Stomach (tissue), 9 donors: Measurements from ENCODE around the gene ACTMAP. TPM values are rescaled to one million over a fixed set of nuclear protein-coding genes. Genes with fewer than 3 reads are reported as not detected.
A peak's percentile ranks its signal among the peaks of the same experiment; 100 is the strongest.

ENCODE experiments used
- DNase-seq, 2 donors: peaks; one replicate each; pipeline versions ENCODE4 v3.0.0 to v3.0.0-alpha.2; 2013 to 2019
- H3K27ac ChIP-seq, 5 donors: fragments of 200-600 bp in 4 of 5; sonication (generic) in 4 of 5; one replicate each; pipeline ENCODE4 v1.5.1; 2013 to 2019; ENCODE audit warnings: mild to moderate bottlenecking in 1 of 5, moderate library complexity in 1 of 5
- H3K27me3 ChIP-seq, 3 donors: fragments of 200-600 bp; sonication (generic); one replicate each; pipeline ENCODE4 v1.5.1; 2017 to 2019; ENCODE audit warnings: mixed run types in 1 of 3
- H3K36me3 ChIP-seq, 4 donors: fragments of 200-600 bp; sonication (generic); 1 replicate in 3 of 4; 2 replicates in 1 of 4; pipeline ENCODE4 v1.5.1; 2016 to 2019
- H3K4me1 ChIP-seq, 4 donors: fragments of 200-600 bp; sonication (generic); one replicate each; pipeline ENCODE4 v1.5.1; 2016 to 2019
- H3K4me3 ChIP-seq, 4 donors: fragments of 200-600 bp; sonication (generic) in 3 of 4; one replicate each; pipeline ENCODE4 v1.5.1; 2016 to 2019; ENCODE audit warnings: mild to moderate bottlenecking in 1 of 4
- H3K9me3 ChIP-seq, 4 donors: fragments of 200-600 bp; sonication (generic); one replicate each; pipeline ENCODE4 v1.5.1; 2016 to 2019
- EP300 ChIP-seq: sonication (generic); formaldehyde crosslinking; IDR thresholded peaks from one replicate; pipeline ENCODE4 v1.6.1; 2017; ENCODE audit warnings: antibody characterized with exemption
- POLR2A ChIP-seq, 4 donors: fragments of 450-650 bp; IDR thresholded peaks; one replicate each; pipeline ENCODE4 v1.6.1; 2016; ENCODE audit warnings: antibody characterized with exemption in 4 of 4, control low read depth in 2 of 4, mild to moderate bottlenecking in 1 of 4, moderate library complexity in 1 of 4
- POLR2AphosphoS5 ChIP-seq, 3 donors: sonication (generic); formaldehyde crosslinking; IDR thresholded peaks; one replicate each; pipeline ENCODE4 v1.6.1; 2016; ENCODE audit warnings: antibody characterized with exemption in 3 of 3
- WGBS, 5 donors: extraction: QIAGEN DNeasy Blood & Tissue Kit in 3 of 5; methylation state at CpG; one replicate each; pipeline versions ENCODE4 v1.1.5 to v1.1.7; 2013 to 2018; 5-methylcytosine and 5-hydroxymethylcytosine counted together
- intact Hi-C: fragments of 100-400 bp; cut with DNase I; formaldehyde crosslinking; loops from one replicate; pipeline ENCODE4 v1.15.1; 2023; ENCODE audit warnings: low total_unique reads
- polyA plus RNA-seq, 3 donors: library from polyadenylated mRNA; stranded (reverse); fragments of 200-250 nt; gene quantifications; one replicate each; pipeline ENCODE4 v1.2.3, GENCODE V29; 2013
- total RNA-seq, 5 donors: library from RNA; depleted of rRNA; stranded (reverse); fragments of >200 nt; gene quantifications; one replicate each; pipeline versions ENCODE4 v1.1.0 to v1.2.3, GENCODE V29; 2014 to 2016
- TF ChIP-seq, protein P1 (sequence below), 7 experiments: fragments of 450-650 bp in 4 of 7; fragments of 200-600 bp in 3 of 7; sonication (generic) in 3 of 7; IDR thresholded peaks; one replicate each; pipeline ENCODE4 v1.5.1; 2016 to 2019; ENCODE audit warnings: antibody characterized with exemption in 7 of 7, control low read depth in 2 of 7, mild to moderate bottlenecking in 1 of 7
- donor health status: healthy with polysubstance abuse.
- donor health status: Bipolar disorder and iron deficiency.
- donor health status: healthy.

The ACTMAP gene
- total and polyA plus RNA-seq, 8 donors, result 0.73 to 24.6 (median 8.2) TPM

DNA sequence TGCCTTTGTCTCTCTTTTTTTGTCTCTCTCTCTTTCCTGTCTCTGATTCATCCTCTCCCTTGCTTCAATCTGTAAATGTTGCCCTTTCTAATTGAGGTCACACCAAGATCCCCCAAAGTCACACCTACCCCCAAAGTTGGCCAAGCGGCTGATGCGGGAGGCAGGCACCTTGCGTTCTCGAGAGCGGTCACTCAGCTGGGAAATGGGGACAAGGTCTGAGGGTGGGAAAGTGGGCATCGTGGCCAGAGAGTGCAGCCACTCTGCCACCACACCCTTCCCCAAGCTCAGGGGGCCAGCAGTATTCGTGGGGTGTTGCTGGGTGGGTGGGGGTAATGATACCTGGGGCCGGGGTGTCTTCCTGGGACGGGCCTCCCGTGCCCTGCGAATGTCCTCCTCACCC, 36.3 kb downstream of the ACTMAP start:
- TF ChIP-seq POLR2AphosphoS5 (IDR thresholded peaks at IDR 0.05), result no peak
- TF ChIP-seq, protein P1, sequence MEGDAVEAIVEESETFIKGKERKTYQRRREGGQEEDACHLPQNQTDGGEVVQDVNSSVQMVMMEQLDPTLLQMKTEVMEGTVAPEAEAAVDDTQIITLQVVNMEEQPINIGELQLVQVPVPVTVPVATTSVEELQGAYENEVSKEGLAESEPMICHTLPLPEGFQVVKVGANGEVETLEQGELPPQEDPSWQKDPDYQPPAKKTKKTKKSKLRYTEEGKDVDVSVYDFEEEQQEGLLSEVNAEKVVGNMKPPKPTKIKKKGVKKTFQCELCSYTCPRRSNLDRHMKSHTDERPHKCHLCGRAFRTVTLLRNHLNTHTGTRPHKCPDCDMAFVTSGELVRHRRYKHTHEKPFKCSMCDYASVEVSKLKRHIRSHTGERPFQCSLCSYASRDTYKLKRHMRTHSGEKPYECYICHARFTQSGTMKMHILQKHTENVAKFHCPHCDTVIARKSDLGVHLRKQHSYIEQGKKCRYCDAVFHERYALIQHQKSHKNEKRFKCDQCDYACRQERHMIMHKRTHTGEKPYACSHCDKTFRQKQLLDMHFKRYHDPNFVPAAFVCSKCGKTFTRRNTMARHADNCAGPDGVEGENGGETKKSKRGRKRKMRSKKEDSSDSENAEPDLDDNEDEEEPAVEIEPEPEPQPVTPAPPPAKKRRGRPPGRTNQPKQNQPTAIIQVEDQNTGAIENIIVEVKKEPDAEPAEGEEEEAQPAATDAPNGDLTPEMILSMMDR (IDR thresholded peaks at IDR 0.05), result no peak
- TF ChIP-seq POLR2A (IDR thresholded peaks at IDR 0.05), result no peak
- TF ChIP-seq EP300, result no peak
- no peaks in the 10 kb centered on the region for H3K9me3 ChIP-seq

DNA sequence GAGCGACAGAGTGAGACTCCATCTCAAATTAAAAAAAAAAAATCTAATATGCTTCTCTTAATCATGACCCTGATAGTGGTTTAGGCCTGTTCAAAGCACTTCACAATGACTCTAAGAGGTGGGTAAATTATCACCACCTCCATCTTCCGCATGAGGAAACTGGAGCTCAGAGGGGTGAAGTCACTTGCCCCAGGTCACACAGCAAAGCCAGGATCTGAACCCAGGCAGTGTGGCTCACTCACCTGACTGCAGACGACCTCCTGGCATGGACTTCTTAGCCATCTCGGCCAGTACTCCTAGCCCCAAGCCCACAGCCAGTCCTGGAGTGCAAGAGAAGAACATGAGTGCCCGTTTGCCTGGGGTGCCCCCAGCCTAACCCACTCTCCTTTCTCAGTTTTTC, 40.5 kb downstream of the ACTMAP start:
- TF ChIP-seq EP300 (no peak), POLR2A (IDR thresholded peaks at IDR 0.05) (no peak), POLR2AphosphoS5 (IDR thresholded peaks at IDR 0.05) (no peak)
- TF ChIP-seq, protein P1 (IDR thresholded peaks at IDR 0.05), result no peak
- intact Hi-C loops, result no loop called here
- Histone ChIP-seq H3K4me3 (no peak overlapping the region), H3K9me3 (no peaks in the 10 kb centered on the region), H3K4me1 (peaks cover 9 to 22% (median 17%) of the 10 kb centered on the region in 4 donors), H3K27me3 (no peaks in the 10 kb centered on the region), H3K36me3 (peaks cover 30 to 89% (median 82%) of the 10 kb centered on the region in 4 donors), H3K27ac (no peak overlapping the region)
- DNase-seq, result no peak
- 90 to 93% (median 92%) methylated on average over 5 of the region's 5 CpGs for WGBS, 5 donors

More for the DNA sequence above, 36.3 kb downstream of the ACTMAP start:
- DNase-seq, result no peak
- 66 to 84% (median 82%) methylated on average over 7 to 11 of the region's 11 CpGs for whole genome bisulfite sequencing, 5 donors
- Histone ChIP-seq H3K4me3 (peak overlapping the region; percentile 75 to 88 (median 84)), H3K4me1 (peaks cover 16 to 49% (median 33%) of the 10 kb centered on the region in 4 donors), H3K27me3 (no peaks in the 10 kb centered on the region), H3K36me3 (peaks cover 13 to 48% (median 43%) of the 10 kb centered on the region in 4 donors), H3K27ac (peak overlapping the region in 4 of 5 donors; percentile 98 to 100 (median 99))
- intact Hi-C loops, result no loop called here

DNA sequence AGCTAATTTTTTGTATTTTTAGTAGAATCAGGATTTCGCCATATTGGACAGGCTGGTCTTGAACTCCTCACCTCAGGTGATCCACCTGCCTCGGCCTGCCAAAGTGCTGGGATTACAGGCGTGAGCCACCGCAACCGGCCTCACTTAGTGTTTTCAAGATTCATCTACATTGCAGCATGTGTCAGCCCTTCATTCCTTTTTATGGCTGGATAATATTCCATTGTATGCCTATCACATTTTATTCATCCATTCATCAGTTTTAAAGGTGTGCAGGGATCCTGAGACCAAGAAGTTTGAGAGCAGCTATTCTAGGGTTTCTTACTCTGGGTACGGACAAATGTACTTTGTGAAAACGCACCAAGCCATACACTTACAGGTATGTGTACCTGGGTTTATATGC, 42.7 kb downstream of the ACTMAP start:
- H3K4me1 ChIP-seq, result peaks cover 0 to 6% (median under 1%) of the 10 kb centered on the region in 4 donors
- 92 to 97% (median 96%) methylated on average over 7 of the region's 7 CpGs for WGBS, 5 donors
- TF ChIP-seq EP300 (no peak), POLR2AphosphoS5 (IDR thresholded peaks at IDR 0.05) (no peak), POLR2A (IDR thresholded peaks at IDR 0.05) (no peak)
- TF ChIP-seq, protein P1 (IDR thresholded peaks at IDR 0.05), result no peak
- H3K27me3 ChIP-seq, result no peaks in the 10 kb centered on the region
- intact Hi-C loops, result no loop called here
- peaks cover 48 to 99% (median 97%) of the 10 kb centered on the region in 4 donors for H3K36me3 ChIP-seq
- no peak for DNase-seq
- H3K9me3 ChIP-seq, result no peaks in the 10 kb centered on the region
- H3K4me3 ChIP-seq, result no peak overlapping the region
- no peak overlapping the region for H3K27ac ChIP-seq

DNA sequence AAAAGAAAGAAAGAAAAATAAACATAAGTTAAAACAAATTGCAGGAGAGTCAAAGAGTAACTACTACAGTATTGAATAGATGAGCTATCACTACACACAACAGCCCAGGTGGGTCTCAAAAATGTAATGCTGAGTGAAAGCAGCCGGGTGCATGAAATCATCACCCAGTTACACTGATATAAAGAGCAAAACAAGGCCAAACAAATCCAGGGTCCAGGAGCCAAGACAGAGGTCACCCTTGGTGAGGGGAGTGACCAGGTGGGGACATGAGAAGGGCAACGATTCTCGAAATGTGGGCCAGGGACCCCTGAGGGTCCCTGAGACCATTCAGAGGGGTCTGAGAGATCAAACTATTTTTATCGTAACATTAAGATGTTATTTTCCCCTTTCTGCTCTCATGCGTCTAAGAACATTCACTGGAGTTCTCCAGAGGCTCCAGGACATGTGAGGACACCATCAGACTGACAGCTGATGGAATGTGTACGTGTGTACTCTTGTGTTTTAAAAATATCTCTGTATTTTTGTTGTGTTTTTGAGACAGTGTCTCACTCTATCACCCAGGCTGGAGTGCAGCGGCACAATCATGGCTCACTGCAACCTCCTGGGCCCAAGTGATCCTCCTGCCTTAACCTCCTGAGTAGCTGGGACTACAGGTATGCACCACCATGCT, 44.2 kb downstream of the ACTMAP start:
- DNase-seq, result no peak
- Histone ChIP-seq H3K27me3 (no peaks in the 10 kb centered on the region), H3K36me3 (peaks cover 52 to 99% (median 97%) of the 10 kb centered on the region in 4 donors), H3K4me3 (no peak overlapping the region), H3K4me1 (peaks cover 0 to 6% (median 0%) of the 10 kb centered on the region in 4 donors), H3K27ac (no peak overlapping the region), H3K9me3 (no peaks in the 10 kb centered on the region)
- intact Hi-C loops, result no loop called here
- TF ChIP-seq, protein P1 (IDR thresholded peaks at IDR 0.05), result no peak
- no peak for TF ChIP-seq POLR2AphosphoS5 (IDR thresholded peaks at IDR 0.05)
- TF ChIP-seq EP300, result no peak
- TF ChIP-seq POLR2A (IDR thresholded peaks at IDR 0.05), result no peak
- WGBS, 5 donors, result 86 to 94% (median 88%) methylated on average over 7 of the region's 7 CpGs
